ENCODE results near the gene PDZRN3. TPM values are rescaled to one million over a fixed set of nuclear protein-coding genes. Genes with fewer than 3 reads are reported as not detected.

Gene PDZRN3
- total RNA-seq, 1 experiment from 2014 or later, result not detected

DNA sequence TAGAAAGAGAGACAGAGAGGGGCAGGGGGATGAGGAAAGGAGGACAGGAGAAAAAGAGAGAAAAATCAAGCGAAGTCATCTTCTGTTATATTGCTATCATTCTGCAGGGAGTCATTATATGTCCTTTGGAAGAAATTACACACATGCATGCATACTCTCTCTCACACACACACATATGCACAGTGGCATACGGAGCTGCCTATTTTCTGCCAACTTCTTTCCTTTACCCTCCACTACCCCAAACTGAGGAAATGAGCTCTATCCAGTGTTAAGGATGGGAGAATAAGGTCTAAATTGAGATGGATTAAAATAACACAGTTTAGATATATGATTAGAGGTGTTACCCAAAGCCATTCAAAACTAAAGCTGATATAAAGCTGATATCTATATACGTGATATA, 48.8 kb downstream of the PDZRN3 start:
- no peak overlapping the region for H3K27ac ChIP-seq (ENCODE audit: low read length)
- H3K36me3 ChIP-seq (ENCODE audit: control insufficient read depth, insufficient read depth, low read length), result no peaks in the 10 kb centered on the region
- intact Hi-C loops (cut with micrococcal nuclease; ENCODE audit: unreplicated experiment), result no loop called here
- H3K4me3 ChIP-seq (ENCODE audit: low read depth in 2 of 2, low read length in 2 of 2), result no peak overlapping the region
- no peak for DNase-seq (ENCODE audit: low read depth, low spot score)
- no peak for ATAC-seq
- no peaks in the 10 kb centered on the region for H3K9me3 ChIP-seq (ENCODE audit: control insufficient read depth, insufficient read depth, low read depth, low read length)
- POLR2A ChIA-PET, result no interaction called here
- H3K27me3 ChIP-seq (ENCODE audit: control insufficient read depth, insufficient read depth, low read length), result no peaks in the 10 kb centered on the region
- H3K4me1 ChIP-seq (ENCODE audit: control insufficient read depth, insufficient read depth, low read length), result no peaks in the 10 kb centered on the region
- in situ Hi-C loops (cut with HindIII; ENCODE audit: low pct_unique_long_range_greater_than_20kb, low sequenced_read_pairs), result no loop called here
- TF ChIP-seq SIN3A (IDR thresholded peaks at IDR 0.05; ENCODE audit: borderline replicate concordance, insufficient read depth, low read depth, low read length), result no peak
- TF ChIP-seq, protein P1, sequence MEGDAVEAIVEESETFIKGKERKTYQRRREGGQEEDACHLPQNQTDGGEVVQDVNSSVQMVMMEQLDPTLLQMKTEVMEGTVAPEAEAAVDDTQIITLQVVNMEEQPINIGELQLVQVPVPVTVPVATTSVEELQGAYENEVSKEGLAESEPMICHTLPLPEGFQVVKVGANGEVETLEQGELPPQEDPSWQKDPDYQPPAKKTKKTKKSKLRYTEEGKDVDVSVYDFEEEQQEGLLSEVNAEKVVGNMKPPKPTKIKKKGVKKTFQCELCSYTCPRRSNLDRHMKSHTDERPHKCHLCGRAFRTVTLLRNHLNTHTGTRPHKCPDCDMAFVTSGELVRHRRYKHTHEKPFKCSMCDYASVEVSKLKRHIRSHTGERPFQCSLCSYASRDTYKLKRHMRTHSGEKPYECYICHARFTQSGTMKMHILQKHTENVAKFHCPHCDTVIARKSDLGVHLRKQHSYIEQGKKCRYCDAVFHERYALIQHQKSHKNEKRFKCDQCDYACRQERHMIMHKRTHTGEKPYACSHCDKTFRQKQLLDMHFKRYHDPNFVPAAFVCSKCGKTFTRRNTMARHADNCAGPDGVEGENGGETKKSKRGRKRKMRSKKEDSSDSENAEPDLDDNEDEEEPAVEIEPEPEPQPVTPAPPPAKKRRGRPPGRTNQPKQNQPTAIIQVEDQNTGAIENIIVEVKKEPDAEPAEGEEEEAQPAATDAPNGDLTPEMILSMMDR (IDR thresholded peaks at IDR 0.05), result no peak
- no peak for TF ChIP-seq POLR2AphosphoS5 (IDR thresholded peaks at IDR 0.05; ENCODE audit: low read depth, low read length)
- no peak for TF ChIP-seq TCF7L2 (IDR thresholded peaks at IDR 0.05; ENCODE audit: low read depth, low read length)
- TF ChIP-seq, protein P2, sequence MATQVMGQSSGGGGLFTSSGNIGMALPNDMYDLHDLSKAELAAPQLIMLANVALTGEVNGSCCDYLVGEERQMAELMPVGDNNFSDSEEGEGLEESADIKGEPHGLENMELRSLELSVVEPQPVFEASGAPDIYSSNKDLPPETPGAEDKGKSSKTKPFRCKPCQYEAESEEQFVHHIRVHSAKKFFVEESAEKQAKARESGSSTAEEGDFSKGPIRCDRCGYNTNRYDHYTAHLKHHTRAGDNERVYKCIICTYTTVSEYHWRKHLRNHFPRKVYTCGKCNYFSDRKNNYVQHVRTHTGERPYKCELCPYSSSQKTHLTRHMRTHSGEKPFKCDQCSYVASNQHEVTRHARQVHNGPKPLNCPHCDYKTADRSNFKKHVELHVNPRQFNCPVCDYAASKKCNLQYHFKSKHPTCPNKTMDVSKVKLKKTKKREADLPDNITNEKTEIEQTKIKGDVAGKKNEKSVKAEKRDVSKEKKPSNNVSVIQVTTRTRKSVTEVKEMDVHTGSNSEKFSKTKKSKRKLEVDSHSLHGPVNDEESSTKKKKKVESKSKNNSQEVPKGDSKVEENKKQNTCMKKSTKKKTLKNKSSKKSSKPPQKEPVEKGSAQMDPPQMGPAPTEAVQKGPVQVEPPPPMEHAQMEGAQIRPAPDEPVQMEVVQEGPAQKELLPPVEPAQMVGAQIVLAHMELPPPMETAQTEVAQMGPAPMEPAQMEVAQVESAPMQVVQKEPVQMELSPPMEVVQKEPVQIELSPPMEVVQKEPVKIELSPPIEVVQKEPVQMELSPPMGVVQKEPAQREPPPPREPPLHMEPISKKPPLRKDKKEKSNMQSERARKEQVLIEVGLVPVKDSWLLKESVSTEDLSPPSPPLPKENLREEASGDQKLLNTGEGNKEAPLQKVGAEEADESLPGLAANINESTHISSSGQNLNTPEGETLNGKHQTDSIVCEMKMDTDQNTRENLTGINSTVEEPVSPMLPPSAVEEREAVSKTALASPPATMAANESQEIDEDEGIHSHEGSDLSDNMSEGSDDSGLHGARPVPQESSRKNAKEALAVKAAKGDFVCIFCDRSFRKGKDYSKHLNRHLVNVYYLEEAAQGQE (IDR thresholded peaks at IDR 0.05; ENCODE audit: insufficient read depth in 1 of 2, low read depth in 2 of 2, low read length in 1 of 2), result no peak
- no TSS peak for BruUV-seq (replicated peaks)
- CTCF ChIA-PET, result no interaction called here

DNA sequence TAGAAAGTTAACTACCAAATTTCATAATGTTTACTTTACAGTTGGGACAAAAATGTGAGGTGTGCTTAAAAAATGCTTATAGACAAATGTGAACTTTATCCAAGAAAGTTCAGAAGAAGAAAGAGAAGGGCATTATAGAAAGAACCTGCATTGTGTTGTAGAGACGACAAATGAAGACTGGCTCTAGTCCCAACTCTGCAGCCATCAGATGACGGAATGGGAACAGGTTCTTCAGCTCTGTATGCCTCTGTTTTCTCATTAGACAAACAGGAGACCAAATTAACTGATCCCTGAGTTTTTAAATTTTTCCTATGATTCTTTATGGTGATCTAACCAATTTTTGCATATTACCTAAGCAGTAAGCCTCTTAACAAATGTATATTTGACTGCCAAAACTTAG, 49.2 kb downstream of the PDZRN3 start:
- POLR2A ChIA-PET, result no interaction called here
- ATAC-seq (no peak), DNase-seq (ENCODE audit: low read depth, low spot score) (no peak)
- TF ChIP-seq SIN3A (IDR thresholded peaks at IDR 0.05; ENCODE audit: borderline replicate concordance, insufficient read depth, low read depth, low read length) (no peak), POLR2AphosphoS5 (IDR thresholded peaks at IDR 0.05; ENCODE audit: low read depth, low read length) (no peak), TCF7L2 (IDR thresholded peaks at IDR 0.05; ENCODE audit: low read depth, low read length) (no peak)
- TF ChIP-seq, protein P2 (IDR thresholded peaks at IDR 0.05; ENCODE audit: insufficient read depth in 1 of 2, low read depth in 2 of 2, low read length in 1 of 2), result no peak
- TF ChIP-seq, protein P1 (IDR thresholded peaks at IDR 0.05), result no peak
- Histone ChIP-seq H3K27me3 (ENCODE audit: control insufficient read depth, insufficient read depth, low read length) (no peaks in the 10 kb centered on the region), H3K9me3 (ENCODE audit: control insufficient read depth, insufficient read depth, low read depth, low read length) (no peaks in the 10 kb centered on the region), H3K36me3 (ENCODE audit: control insufficient read depth, insufficient read depth, low read length) (no peaks in the 10 kb centered on the region), H3K4me3 (ENCODE audit: low read depth in 2 of 2, low read length in 2 of 2) (no peak overlapping the region), H3K4me1 (ENCODE audit: control insufficient read depth, insufficient read depth, low read length) (no peaks in the 10 kb centered on the region), H3K27ac (ENCODE audit: low read length) (no peak overlapping the region)
- BruUV-seq (replicated peaks), result no TSS peak
- in situ Hi-C loops (cut with HindIII; ENCODE audit: low pct_unique_long_range_greater_than_20kb, low sequenced_read_pairs) (no loop called here), intact Hi-C loops (cut with micrococcal nuclease; ENCODE audit: unreplicated experiment) (no loop called here)
- CTCF ChIA-PET, result no interaction called here
